ENCODE measurements around the gene PXMP4.
"Not testable (repeated sequence)": the region's sequence is repeated elsewhere in the genome, so short reads cannot be mapped to it uniquely, and the experiment has no call there.

PXMP4 gene

DNA sequence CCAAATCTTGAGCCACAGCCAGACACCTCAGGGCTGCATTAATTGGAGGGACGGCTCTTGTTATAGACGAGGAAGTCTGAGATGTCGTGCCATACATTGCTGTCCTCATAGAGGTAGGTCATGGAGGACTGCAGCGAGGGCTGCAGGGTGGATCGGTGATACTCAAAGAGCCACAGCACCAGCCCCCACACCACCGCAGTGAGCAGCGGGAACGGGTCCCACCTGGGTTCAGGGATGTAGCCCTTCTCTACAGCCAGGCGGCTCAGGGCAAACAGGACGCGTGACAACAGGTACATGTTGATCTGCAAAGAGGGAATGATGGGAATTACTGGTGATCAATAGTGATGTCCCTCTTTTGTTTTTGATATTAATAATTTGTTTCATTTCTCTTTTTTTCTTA, 12.4 kb downstream of the PXMP4 start:
- Histone ChIP-seq H3K4me1 (ENCODE audit: insufficient read depth, low read length) (no peaks in the 10 kb centered on the region), H3K9me3 (ENCODE audit: low read length) (peaks cover 6% of the 10 kb centered on the region), H2AFZ (ENCODE audit: low read depth, low read length) (no peak overlapping the region), H3K4me3 (ENCODE audit: low read length) (no peak overlapping the region), H3K27me3 (ENCODE audit: insufficient read depth, low read length) (no peaks in the 10 kb centered on the region), H3K36me3 (ENCODE audit: insufficient read depth, low read length) (no peaks in the 10 kb centered on the region)

DNA sequence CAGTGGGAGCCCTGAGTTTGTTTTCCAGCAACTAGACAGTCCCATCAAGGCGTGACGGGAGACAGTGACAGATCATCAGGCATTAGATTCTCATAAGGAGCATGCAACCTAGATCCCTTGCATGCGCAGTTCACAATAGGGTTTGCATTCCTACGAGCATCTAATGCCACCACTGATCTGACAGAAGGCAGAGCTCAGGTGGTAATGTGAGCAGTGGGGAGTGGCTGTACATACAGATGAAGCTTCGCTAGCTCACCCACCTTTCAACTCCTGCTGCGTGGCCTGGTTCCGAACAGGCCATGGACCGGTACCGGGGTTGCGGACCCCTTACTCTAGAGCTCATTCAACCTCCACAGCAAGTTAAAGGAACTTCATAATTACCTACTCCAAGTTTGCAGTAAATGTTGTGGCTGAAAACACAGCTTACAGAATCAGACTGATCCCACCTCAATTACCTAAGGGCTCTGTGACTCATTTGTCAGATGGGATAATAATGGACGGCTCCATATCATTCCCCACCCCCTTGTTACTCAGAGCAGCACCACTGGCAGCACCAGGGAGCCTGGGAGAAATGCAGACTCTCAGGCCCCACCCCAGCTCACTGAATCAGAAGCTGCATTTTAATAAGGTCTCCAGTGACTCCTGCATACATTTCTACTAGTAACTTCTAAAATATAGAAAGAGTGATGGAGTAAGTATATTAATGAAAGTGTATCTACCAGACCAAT, 15.7 kb downstream of the PXMP4 start:
- no peak overlapping the region for H3K4me3 ChIP-seq (ENCODE audit: low read length)
- H3K27me3 ChIP-seq (ENCODE audit: insufficient read depth, low read length), result no peaks in the 10 kb centered on the region
- H3K4me1 ChIP-seq (ENCODE audit: insufficient read depth, low read length), result no peaks in the 10 kb centered on the region
- H2AFZ ChIP-seq (ENCODE audit: low read depth, low read length), result no peak overlapping the region
- no peaks in the 10 kb centered on the region for H3K36me3 ChIP-seq (ENCODE audit: insufficient read depth, low read length)
- peaks cover 6% of the 10 kb centered on the region for H3K9me3 ChIP-seq (ENCODE audit: low read length)

DNA sequence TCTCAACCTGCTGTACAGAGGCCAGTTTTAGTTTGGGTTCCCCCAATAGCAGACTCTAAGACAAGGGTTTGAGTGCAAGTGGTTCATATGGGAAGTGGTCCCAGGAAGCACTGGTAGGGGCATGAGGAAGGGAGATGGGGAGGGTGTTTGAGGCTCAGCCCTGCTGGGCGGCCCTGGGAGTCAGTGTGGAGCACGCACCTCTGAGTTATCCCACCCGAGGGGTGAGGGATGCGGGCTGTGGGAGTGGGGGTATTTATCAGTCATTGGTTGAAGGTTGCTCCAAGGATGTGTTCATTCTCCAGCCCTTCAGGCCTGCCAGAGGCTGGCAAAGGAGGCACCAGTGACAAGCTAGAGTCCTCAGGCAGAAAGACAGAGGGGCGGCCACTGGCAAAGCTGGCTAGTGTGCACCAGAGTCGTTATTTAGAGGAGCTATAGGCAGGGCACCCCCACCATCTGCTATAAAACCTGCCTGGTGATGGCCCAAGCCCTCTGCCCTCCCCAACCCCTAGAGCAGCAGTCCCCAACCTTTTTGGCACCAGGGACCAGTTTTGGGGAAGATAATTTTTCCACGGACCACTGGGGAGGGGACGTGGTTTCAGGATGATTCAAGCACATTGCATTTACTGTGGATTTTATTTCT, 16.5 kb downstream of the PXMP4 start:
- peaks cover 6% of the 10 kb centered on the region for H3K9me3 ChIP-seq (ENCODE audit: low read length)
- H3K36me3 ChIP-seq (ENCODE audit: insufficient read depth, low read length), result no peaks in the 10 kb centered on the region
- H3K27me3 ChIP-seq (ENCODE audit: insufficient read depth, low read length), result no peaks in the 10 kb centered on the region
- H3K4me3 ChIP-seq (ENCODE audit: low read length), result no peak overlapping the region
- H3K4me1 ChIP-seq (ENCODE audit: insufficient read depth, low read length), result no peaks in the 10 kb centered on the region
- no peak overlapping the region for H2AFZ ChIP-seq (ENCODE audit: low read depth, low read length)

DNA sequence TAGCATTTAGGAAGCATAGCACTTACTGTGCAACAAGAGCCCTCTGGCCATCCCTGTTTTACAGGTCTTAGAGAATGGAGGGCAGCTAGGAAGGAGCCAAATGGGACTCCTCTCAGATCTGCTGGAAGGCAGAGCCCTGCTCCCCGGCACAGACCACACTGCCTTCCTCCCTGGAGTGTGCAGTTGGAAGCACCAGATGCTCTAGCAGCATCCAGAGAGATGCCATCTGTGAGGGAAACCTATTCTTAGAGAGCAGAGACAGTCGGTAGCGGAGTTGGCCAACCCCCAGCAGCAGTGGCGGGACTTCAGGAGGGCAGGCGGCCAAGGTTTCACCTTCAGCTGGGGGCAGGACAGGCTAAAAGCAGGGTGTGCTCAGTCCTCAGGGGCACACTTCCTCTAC, 17.2 kb downstream of the PXMP4 start:
- Histone ChIP-seq H3K4me3 (ENCODE audit: low read length) (no peak overlapping the region), H3K27me3 (ENCODE audit: insufficient read depth, low read length) (no peaks in the 10 kb centered on the region), H3K36me3 (ENCODE audit: insufficient read depth, low read length) (no peaks in the 10 kb centered on the region), H3K9me3 (ENCODE audit: low read length) (peaks cover 8% of the 10 kb centered on the region), H3K4me1 (ENCODE audit: insufficient read depth, low read length) (no peaks in the 10 kb centered on the region), H2AFZ (ENCODE audit: low read depth, low read length) (no peak overlapping the region)

DNA sequence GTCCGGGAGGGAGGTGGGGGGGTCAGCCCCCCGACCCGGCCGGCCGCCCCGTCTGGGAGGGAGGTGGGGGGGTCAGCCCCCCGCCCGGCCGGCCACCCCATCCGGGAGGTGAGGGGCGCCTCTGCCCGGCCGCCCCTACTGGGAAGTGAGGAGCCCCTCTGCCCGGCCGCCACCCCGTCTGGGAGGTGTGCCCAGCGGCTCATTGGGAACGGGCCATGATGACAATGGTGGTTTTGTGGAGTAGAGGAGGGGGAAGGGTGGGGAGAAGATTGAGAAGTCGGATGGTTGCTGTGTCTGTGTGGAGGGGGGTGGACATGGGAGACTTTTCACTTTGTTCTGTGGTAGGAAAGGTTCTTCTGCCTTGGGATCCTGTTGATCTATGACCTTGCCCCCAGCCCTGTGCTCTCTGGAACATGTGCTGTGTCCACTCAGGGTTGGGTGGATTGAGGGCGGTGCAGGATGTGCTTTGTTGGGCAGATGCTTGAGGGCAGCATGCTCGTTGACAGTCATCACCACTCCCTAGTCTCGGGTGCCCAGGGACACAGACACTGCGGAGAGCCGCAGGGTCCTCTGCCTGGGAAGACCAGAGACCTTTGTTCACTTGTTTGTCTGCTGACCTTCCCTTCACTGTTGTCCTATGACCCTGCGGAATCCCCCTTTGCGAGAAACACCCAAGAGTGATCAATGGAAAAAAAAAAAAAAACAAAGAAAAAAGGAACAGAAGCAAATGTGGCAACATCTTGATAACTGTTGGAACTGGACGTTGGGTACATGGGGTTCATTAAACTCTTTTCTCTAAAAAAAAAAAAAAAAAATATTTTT, 18.3 kb downstream of the PXMP4 start:
- Histone ChIP-seq H3K9me3 (ENCODE audit: low read length) (peaks cover 8% of the 10 kb centered on the region), H2AFZ (ENCODE audit: low read depth, low read length) (no peak overlapping the region), H3K27me3 (ENCODE audit: insufficient read depth, low read length) (no peaks in the 10 kb centered on the region), H3K4me3 (ENCODE audit: low read length) (no peak overlapping the region), H3K4me1 (ENCODE audit: insufficient read depth, low read length) (no peaks in the 10 kb centered on the region), H3K36me3 (ENCODE audit: insufficient read depth, low read length) (no peaks in the 10 kb centered on the region)

DNA sequence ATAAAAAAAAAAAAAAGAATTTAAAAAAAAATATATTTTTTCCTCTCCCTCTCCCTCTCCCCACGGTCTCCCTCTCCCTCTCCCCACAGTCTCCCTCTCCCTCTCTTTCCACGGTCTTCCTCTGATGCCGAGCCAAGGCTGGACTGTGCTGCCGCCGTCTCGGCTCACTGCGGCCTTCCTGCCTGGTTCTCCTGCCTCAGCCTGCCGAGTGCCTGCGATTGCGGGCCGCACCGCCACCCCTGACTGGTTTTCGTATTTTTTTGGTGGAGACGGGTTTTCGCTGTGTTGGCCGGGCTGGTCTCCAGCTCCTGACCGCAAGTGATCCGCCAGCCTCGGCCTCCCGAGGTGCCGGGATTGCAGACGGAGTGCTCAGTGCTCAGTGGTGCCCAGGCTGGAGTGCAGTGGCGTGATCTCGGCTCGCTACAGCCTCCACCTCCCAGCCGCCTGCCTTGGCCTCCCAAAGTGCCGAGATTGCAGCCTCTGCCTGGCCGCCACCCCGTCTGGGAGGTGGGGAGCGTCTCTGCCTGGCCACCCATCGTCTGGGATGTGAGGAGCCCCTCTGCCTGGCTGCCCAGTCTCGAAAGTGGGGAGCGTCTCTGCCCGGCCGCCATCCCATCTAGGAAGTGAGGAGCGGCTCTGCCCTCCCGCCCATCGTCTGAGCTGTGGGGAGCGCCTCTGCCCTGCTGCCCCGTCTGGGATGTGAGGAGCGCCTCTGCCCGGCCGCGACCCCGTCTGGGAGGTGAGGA, 19.2 kb downstream of the PXMP4 start:
- H3K36me3 ChIP-seq (ENCODE audit: insufficient read depth, low read length); H3K4me1 ChIP-seq (ENCODE audit: insufficient read depth, low read length); H3K4me3 ChIP-seq (ENCODE audit: low read length); H3K27me3 ChIP-seq (ENCODE audit: insufficient read depth, low read length); H2AFZ ChIP-seq (ENCODE audit: low read depth, low read length); H3K9me3 ChIP-seq (ENCODE audit: low read length): not testable (repeated sequence)

DNA sequence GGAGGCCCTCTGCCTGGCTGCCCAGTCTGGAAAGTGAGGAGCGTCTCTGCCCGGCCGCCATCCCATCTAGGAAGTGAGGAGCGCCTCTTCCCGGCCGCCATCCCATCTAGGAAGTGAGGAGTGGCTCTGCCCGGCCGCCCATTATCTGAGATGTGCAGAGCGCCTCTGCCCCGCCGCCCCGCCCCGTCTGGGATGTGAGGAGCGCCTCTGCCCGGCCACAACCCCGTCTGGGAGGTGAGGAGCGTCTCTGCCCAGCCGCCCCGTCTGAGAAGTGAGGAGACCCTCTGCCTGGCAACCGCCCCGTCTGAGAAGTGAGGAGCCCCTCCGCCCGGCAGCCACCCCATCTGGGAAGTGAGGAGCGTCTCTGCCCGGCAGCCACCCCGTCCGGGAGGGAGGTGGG, 21.1 kb downstream of the PXMP4 start:
- H3K4me3 ChIP-seq (ENCODE audit: low read length); H3K36me3 ChIP-seq (ENCODE audit: insufficient read depth, low read length); H3K27me3 ChIP-seq (ENCODE audit: insufficient read depth, low read length); H3K4me1 ChIP-seq (ENCODE audit: insufficient read depth, low read length); H3K9me3 ChIP-seq (ENCODE audit: low read length); H2AFZ ChIP-seq (ENCODE audit: low read depth, low read length): not testable (repeated sequence)

DNA sequence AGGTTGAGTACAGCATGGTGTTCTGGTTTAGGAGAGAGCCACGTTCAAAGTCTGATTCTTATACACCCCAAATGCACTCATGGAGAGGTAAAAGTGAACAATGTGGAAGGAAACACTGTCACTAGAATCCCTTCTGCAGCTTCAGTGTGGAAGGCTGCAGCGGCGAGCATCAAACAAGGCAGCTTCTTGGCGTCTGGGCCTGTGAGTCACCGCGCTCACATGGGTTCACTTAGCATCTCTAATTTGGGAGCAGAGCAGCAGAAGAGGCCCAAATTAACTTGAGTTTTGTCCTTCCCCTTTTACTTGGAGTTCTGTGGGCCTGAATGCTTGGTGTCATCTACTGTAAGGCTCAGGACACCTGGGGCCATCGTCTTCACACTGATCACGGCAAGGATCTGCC, 23.0 kb downstream of the PXMP4 start:
- peaks cover 2% of the 10 kb centered on the region for H3K9me3 ChIP-seq (ENCODE audit: low read length)
- no peaks in the 10 kb centered on the region for H3K27me3 ChIP-seq (ENCODE audit: insufficient read depth, low read length)
- no peak overlapping the region for H2AFZ ChIP-seq (ENCODE audit: low read depth, low read length)
- H3K4me1 ChIP-seq (ENCODE audit: insufficient read depth, low read length), result peaks cover 17% of the 10 kb centered on the region
- H3K36me3 ChIP-seq (ENCODE audit: insufficient read depth, low read length), result no peaks in the 10 kb centered on the region
- no peak overlapping the region for H3K4me3 ChIP-seq (ENCODE audit: low read length)

DNA sequence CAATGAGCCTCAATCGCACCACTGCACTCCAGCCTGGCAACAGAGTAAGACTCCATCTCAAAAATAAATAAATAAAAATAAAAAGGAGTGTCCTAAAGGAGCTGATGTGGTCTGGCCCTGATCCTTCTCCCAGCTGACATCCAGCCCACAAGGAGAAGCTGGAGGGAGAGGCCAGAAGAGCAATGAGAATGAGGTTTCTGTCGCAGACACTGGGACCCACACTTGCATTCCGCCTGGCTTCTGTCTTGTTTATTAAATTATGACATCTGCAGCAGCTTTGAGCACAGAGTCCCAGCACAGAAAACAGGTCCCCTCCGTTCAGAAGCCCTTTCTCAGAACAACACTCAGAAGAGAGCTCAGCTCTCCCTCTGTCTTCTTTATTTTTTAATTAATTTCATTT, 23.7 kb downstream of the PXMP4 start:
- H3K9me3 ChIP-seq (ENCODE audit: low read length), result peaks cover 2% of the 10 kb centered on the region
- H3K4me1 ChIP-seq (ENCODE audit: insufficient read depth, low read length), result peaks cover 17% of the 10 kb centered on the region
- no peak overlapping the region for H3K4me3 ChIP-seq (ENCODE audit: low read length)
- no peak overlapping the region for H2AFZ ChIP-seq (ENCODE audit: low read depth, low read length)
- no peaks in the 10 kb centered on the region for H3K36me3 ChIP-seq (ENCODE audit: insufficient read depth, low read length)
- H3K27me3 ChIP-seq (ENCODE audit: insufficient read depth, low read length), result no peaks in the 10 kb centered on the region

DNA sequence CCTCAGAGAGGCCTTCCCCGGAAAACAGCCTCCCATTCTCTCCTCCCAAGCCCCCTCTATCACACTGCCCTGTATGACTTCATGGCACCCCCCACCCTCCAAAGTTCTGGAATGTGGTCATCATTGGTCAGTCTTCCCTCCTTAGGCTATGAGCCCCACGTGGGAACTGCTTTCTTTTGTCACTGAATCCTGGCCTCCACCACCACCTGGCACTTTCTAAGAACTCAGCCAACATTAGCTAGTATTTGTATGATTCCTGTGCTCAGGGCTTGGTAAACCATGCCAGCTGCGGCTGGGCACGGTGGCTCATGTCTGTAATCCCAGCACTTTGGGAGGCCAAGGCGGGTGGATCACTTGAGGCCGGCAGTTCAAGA, 25.5 kb downstream of the PXMP4 start:
- Histone ChIP-seq H3K9me3 (ENCODE audit: low read length) (peaks cover 2% of the 10 kb centered on the region), H3K27me3 (ENCODE audit: insufficient read depth, low read length) (no peaks in the 10 kb centered on the region), H3K4me3 (ENCODE audit: low read length) (no peak overlapping the region), H3K36me3 (ENCODE audit: insufficient read depth, low read length) (no peaks in the 10 kb centered on the region), H3K4me1 (ENCODE audit: insufficient read depth, low read length) (peaks cover 24% of the 10 kb centered on the region), H2AFZ (ENCODE audit: low read depth, low read length) (no peak overlapping the region)

DNA sequence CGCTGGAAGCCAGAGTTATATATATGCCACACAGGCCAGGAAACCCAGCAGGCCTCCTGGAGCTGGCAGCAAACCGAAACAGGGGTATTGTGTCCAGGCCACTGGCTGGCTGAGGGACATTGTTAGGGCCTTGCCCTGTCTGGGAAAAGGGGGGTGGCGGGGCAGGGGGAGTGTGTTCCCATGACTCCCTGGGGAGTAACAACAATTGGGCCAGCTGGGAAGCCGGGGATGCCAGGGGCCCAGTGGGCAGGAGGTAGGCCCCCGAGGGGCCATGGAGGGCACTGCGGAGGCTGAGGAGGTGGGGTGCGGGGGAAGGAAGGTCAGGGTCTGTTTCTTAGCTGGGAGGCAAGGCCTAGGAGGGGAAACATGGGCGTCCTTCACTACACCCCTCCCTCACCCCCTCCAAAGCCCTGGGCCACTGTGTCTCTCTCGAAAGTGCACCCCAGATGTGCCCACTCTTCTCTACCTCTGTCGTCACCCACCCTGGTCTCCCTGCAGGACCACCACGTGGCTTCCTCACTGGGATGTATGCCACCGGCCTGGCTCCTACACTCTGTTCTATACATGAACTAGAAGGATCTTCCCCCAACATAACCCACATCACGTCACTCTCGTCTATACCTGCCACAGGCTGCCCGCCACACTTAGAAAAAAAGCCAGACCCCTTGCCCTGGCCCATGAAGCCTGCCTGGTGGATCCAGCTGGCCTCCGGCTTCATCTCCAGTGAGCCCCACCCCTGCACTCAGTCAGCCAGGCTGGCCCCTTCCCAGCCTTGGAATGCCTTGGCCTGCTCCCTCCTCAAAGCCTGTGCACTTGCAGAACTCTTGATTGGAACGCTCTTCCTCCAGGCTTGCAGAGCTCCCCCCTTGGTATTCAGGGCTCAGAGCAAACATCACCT, 26.1 kb downstream of the PXMP4 start:
- H3K4me1 ChIP-seq (ENCODE audit: insufficient read depth, low read length), result peaks cover 24% of the 10 kb centered on the region
- H2AFZ ChIP-seq (ENCODE audit: low read depth, low read length), result no peak overlapping the region
- no peak overlapping the region for H3K4me3 ChIP-seq (ENCODE audit: low read length)
- H3K9me3 ChIP-seq (ENCODE audit: low read length), result peaks cover 2% of the 10 kb centered on the region
- no peaks in the 10 kb centered on the region for H3K36me3 ChIP-seq (ENCODE audit: insufficient read depth, low read length)
- H3K27me3 ChIP-seq (ENCODE audit: insufficient read depth, low read length), result no peaks in the 10 kb centered on the region

DNA sequence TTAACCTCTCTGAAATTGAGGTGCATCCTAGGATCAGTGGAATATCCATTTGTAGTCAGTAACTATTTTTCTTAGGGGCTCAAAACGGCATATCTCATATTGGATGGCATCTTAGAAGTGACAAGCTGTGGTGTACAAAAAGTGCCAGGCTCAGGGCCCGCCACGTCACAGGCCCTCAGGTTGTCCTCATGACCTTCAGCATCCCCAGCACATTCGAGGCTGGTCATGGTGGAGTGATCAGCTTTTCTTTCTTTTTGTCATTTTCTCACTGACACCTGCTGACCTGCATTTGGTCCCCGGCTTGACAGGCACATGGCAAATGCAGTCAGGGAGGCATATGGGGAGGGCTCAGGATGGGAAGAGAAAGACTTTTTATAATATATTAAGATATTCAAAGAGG, 26.8 kb downstream of the PXMP4 start:
- Histone ChIP-seq H2AFZ (ENCODE audit: low read depth, low read length) (no peak overlapping the region), H3K4me3 (ENCODE audit: low read length) (no peak overlapping the region), H3K9me3 (ENCODE audit: low read length) (peaks cover 2% of the 10 kb centered on the region), H3K4me1 (ENCODE audit: insufficient read depth, low read length) (peaks cover 24% of the 10 kb centered on the region), H3K36me3 (ENCODE audit: insufficient read depth, low read length) (no peaks in the 10 kb centered on the region), H3K27me3 (ENCODE audit: insufficient read depth, low read length) (no peaks in the 10 kb centered on the region)
